Measurements from ENCODE around the gene PPP2R3A.
A peak's percentile ranks its signal among the peaks of the same experiment; 100 is the strongest.

GRCh38 chr3:136008732-136009470, 43.4 kb downstream of the PPP2R3A start:
- TF ChIP-seq CTCF (IDR thresholded peaks at IDR 0.05 in 2 of 3, conservative IDR thresholded peaks at IDR 0.05 in 1 of 3; ENCODE audit: insufficient read depth in 2 of 3, low read depth in 1 of 3, low read length in 3 of 3) (peak in 2 of 3 experiments; percentile 11 to 13; a peak in 1 of 6 replicates), MXI1 (IDR thresholded peaks at IDR 0.05; ENCODE audit: low read depth, low read length) (no peak), HNRNPUL1 (IDR thresholded peaks at IDR 0.05; ENCODE audit: low read length) (no peak), ZNF57 (CRISPR knock-in tag; IDR thresholded peaks at IDR 0.05) (no peak), ZNF12 (CRISPR knock-in tag; IDR thresholded peaks at IDR 0.05) (no peak), RFX5 (IDR thresholded peaks at IDR 0.05; ENCODE audit: low read depth, low read length) (no peak), ATF3 (IDR thresholded peaks at IDR 0.05) (no peak), ATF3 (CRISPR knock-in tag; conservative IDR thresholded peaks at IDR 0.05) (no peak), REST (IDR thresholded peaks at IDR 0.05; ENCODE audit: borderline replicate concordance) (no peak), REST (CRISPR knock-in tag; IDR thresholded peaks at IDR 0.05; ENCODE audit: low read depth) (no peak), ZKSCAN1 (IDR thresholded peaks at IDR 0.05; ENCODE audit: low read depth, low read length) (no peak), ELK3 (CRISPR knock-in tag; IDR thresholded peaks at IDR 0.05) (no peak), ZNF311 (CRISPR knock-in tag; IDR thresholded peaks at IDR 0.05) (no peak), COPS2 (conservative IDR thresholded peaks at IDR 0.05) (no peak)

Measured in K562 (cell line).